ENCODE results near the gene ATP8B1.
"Not testable (repeated sequence)": the region's sequence is repeated elsewhere in the genome, so short reads cannot be mapped to it uniquely, and the experiment has no call there.

ATP8B1 gene

DNA sequence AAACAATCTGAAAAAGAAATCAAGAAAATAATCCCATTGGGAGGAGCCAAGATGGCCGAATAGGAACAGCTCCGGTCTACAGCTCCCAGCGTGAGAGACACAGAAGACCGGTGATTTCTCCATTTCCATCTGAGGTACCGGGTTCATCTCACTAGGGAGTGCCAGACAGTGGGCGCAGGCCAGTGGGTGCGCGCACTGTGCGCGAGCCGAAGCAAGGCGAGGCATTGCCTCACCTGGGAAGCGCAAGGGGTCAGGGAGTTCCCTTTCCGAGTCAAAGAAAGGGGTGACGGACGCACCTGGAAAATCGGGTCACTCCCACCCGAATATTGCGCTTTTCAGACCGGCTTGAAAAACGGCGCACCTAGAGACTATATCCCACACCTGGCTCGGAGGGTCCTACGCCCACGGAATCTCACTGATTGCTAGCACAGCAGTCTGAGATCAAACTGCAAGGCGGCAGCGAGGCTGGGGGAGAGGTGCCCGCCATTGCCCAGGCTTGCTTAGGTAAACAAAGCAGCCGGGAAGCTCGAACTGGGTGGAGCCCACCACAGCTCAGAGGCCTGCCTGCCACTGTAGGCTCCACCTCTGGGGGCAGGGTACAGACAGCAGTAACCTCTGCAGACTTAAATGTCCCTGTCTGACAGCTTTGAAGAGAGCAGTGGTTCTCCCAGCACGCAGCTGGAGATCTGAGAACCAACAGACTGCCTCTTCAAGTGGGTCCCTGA is 83.7 kb downstream of the ATP8B1 start:
- DNase-seq (ENCODE audit: low read depth) = not testable (repeated sequence)

DNA sequence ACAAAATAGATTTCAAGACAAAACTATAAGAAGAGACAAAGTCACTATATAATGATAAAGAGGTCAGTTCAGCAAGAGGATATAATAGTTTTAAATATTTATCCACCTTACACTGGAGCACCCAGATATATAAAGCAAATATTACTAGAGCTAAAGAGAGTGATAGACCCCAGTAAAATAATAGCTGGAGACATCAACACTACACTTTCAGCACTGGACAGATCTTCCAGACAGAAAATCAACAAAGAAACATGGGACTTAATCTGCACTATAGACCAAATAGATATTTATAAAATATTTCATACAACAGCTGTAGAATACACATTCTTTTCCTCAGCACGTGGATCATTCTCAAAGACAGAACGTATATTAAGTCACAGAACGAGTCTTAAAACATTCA is 86.6 kb downstream of the ATP8B1 start:
- no peak for DNase-seq (ENCODE audit: low read depth)

DNA sequence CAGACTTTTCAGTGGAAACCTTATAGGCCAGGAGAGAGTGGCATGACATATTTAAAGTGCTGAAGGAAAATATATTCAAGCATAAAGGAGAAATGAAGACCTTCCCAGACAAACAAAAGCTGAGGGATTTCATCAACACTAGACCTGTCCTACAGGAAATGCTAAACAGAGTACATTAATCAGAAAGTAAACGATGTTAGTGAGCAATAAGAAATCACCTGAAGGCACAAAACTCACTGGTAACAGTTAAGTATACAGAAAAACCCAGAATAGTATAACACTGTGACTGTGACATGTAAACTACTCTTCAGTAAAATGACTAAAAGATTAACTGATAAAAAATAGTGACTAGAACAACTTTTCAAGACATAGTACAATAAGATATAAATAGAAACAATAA is 87.4 kb downstream of the ATP8B1 start:
- DNase-seq (ENCODE audit: low read depth) = no peak

DNA sequence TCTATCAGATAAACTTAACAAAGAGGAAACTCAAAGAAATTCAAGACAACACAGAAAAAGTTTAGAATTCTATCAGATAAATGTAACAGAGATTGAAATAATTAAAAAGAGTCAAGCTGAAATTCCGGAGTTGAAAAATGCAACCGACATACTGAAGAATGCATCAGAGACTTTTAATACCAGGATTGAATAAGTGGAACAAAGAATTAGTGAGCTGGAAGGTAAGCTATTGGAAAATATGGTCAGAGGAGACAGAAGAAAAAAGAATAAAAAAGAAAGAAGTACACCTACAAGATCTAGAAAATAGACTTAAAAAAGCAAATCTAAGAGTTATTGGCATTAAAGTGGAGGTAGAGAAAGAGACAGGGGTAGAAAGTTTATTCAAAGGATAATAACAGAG is 88.0 kb downstream of the ATP8B1 start:
- DNase-seq (ENCODE audit: low read depth) = no peak

DNA sequence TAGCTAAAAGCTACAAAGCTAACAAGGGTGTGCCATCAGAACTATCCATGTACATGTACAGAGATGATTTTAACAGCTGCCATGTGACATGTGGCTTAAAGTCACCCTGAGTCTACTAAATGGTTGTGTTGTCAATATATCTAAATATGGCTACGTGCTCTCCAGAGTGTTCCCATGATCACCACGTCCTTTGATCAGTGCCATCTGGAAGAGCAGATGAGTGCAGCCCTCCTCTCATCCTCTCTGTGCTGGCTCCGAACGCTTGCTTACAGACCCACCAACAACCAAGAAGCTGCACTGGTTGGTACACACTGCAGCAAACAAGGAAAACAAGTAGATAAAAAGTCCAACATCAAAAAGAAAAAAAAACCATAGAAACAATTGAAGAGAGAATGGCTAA is 92.9 kb downstream of the ATP8B1 start:
- no peak for DNase-seq (ENCODE audit: low read depth)

DNA sequence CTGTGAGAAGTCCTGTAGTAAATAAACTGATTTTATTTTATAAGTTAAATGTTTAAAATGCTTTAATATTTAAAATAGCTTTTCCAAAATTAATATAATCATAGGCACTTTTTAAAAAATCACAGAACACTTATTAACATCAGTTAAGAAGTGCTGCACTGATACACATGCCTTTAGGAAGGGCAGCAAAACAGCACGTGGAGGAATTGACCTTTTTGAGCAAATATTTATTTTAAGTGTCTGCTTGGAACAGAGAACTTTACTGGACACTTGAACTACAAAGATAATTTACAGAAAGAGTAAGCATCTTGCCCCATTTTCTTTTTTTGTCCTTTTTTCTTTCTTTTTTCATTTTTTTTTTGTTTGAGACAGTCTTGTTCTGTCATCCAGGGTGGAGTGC is 93.8 kb downstream of the ATP8B1 start:
- no peak for DNase-seq (ENCODE audit: low read depth)

DNA sequence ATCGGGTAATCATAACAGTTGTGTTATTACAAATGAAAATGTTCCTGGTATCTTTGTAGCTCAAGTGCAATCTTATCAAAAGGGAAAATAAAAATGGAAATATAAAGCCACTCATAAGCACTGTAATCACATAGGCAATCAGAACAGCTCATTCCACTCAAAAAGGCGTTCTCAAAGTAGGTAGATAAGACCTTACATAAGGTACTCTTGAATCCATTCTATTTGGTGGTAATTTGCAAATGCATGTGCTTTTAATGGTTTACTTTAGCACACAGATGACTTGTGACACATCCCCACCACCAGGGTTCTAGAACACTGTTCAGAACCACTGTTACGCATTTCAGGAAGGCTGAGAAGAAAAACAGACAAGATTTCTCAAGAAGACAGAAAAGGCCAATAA is 94.8 kb downstream of the ATP8B1 start:
- DNase-seq (ENCODE audit: low read depth) = no peak

DNA sequence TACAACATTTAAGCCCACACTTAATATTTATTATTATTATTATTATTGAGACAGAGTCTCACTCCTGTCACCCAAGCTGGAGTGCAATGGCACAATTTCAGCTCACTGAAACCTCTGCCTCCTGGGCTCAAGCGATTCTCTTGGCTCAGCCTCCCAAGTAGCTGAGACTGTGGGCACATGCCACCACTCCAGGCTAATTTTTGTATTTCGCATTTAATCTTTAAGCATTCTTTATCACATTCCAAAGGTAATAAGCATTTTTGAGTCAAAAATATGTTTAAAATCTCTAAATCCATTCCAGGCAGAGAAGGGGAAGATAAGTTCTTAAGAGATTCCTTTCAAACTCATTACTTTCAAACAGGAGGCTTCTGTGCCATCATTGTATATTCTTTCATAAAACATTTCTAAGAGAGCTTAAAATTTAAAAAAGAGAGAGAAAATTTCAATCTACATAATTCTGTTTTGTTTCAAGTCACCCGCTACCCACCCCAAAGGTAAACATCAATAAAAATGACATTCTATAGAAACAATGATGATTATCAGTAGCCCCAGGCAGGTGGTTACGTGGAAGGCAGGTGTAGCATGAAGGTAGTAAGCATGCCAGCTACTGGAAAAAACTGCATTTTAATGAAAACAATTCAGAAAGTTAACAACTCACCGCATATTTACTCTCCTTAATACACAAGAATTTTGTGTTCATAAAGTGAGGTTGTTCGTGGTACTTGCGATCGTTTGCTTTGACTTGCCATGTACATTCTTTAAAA is 97.1 kb downstream of the ATP8B1 start:
- DNase-seq (ENCODE audit: low read depth) = no peak

DNA sequence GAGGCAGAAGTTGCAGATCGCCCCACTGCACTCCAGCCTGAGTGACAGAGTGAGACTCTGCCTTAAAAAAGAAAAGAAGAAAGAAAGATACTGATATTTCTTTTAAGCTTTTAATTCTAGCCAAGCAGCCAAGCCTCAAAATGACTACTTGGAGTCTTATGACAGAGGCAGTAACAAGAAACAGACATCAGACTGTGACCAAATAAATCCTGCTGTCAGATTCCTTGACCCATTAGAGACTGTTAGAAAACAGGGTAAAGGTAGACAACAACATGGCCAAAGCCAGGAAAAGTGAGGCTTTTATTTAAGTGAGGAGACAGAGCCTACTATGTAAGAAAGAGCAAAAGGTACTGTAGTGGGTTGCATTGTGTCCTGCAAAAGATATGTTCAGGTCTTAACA is 98.1 kb downstream of the ATP8B1 start:
- no peak for DNase-seq (ENCODE audit: low read depth)

DNA sequence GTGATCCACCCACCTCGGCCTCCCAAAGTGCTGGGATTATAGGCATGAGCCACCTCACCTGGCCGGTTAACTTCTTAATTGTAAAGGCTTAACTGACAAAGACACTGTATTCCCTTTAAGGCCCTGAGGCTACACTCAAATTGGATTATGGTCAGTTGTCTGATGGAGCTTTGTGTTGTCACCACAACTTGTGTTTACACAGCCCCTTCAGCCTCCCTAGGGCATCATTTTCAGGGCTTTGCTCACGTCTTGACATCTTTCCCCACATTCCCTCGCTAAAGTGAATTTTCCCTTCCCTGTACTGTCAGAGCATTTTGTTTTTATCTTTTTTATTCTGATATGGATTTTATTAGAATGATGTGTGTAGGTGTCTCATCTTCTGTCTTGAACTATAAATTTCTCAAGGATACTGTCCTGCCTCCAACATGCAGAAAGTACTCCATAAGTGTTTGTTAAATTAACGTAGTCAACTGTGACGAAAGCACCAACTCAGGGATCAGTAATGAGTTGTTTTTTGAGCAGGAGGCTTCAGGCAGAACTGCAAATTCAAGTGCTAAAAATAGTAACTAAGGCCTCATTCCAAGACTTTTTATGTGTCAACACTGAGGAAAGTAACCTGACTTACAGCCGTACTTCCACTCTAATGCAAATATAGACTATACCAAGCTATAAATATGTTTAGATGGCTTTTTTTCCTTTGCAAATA is 104.4 kb downstream of the ATP8B1 start:
- DNase-seq (ENCODE audit: low read depth) = no peak

DNA sequence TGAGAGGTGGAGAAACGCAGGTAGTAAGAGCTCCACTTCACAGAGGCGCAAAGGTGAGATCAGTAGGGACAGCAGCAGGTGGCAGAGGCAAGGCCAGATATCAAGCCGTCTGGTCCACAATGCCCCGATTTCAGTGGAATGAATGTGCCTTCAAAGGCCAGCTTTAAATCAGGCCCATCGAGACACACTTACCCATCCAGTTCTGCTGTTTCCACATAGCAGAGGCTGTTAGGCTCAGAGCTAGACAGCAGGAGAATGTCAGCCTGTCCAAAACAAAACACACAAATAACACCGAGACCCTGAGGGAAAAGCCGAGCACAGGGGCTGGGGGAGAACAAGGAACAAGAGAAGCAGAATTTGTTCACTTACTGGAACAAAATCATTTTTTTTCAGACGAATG is 105.7 kb downstream of the ATP8B1 start:
- no peak for DNase-seq (ENCODE audit: low read depth)

DNA sequence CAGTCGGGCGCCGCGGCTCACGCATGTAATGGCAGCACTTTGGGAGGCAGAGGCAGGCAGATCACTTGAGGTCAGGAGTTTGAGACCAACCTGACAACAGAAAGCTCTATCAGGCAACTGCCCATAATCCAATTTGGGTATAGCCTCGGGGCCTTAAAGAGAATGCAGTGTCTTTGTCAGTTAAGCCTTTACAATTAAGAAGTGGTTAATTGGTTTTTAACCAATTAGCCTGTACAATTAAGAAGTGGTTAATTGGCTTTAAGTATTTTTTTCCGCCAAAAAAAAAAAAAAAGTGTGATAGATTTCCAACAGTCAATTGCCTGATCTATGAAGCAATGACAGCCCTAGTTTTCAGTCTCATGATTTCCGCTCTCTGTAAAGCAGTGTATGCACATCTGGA is 106.8 kb downstream of the ATP8B1 start:
- DNase-seq (ENCODE audit: low read depth) = no peak

DNA sequence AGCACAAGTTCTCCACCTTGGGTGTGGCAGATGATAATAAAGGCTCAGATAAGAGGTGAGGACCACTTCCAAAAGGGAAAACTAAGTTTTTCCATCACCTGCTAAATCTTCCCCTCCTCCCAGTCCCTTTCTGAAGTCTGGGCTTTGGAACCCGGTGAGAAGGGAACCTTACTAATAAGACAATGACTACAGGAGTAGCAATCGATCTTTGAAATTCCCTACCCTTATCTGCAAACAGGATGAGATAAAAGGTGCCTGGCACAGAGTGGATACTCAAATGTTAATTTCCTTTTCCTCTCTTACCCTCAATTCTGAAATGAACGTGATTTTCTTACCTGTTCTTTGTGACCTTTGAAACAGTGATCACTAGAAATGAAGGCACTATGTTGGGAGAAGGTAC is 111.8 kb downstream of the ATP8B1 start:
- DNase-seq (ENCODE audit: low read depth) = no peak

DNA sequence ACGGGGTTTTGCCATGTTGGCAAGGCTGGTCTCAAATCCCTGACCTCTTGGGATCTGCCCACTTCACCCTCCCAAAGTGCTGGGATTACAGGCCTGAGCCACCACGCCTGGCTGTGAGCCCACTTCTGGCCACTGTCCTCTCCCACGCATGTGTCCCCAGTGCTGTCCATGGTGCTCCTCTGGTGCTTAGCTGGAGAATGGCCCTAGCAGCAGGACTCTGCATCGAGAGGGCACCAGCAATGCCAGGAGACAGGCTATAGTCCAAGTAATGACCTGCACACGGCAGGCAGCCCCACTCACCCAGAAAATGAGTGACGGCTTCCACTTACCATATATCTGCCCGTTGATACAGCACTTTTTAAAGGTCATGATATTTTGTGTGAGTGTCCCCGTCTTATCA is 115.1 kb downstream of the ATP8B1 start:
- no peak for DNase-seq (ENCODE audit: low read depth)

DNA sequence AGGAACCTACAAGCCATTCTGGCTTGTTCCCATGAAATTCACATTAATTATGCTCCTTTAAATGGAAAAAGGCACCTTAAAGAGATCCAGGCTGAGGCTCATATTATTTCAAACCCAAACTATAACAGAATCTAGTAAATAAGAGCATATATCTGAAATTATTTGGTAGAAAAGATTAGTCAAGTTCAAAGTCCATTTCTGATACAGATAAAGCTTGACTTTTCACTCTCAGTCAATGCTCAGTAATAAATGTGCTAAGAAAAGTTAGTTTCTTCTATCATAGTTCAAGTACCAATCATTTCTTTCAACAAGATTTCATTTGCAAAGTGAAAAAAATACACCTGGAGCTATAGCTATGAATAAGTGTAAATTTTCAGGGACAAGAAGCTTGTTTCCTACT is 119.6 kb downstream of the ATP8B1 start:
- no peak for DNase-seq (ENCODE audit: low read depth)

DNA sequence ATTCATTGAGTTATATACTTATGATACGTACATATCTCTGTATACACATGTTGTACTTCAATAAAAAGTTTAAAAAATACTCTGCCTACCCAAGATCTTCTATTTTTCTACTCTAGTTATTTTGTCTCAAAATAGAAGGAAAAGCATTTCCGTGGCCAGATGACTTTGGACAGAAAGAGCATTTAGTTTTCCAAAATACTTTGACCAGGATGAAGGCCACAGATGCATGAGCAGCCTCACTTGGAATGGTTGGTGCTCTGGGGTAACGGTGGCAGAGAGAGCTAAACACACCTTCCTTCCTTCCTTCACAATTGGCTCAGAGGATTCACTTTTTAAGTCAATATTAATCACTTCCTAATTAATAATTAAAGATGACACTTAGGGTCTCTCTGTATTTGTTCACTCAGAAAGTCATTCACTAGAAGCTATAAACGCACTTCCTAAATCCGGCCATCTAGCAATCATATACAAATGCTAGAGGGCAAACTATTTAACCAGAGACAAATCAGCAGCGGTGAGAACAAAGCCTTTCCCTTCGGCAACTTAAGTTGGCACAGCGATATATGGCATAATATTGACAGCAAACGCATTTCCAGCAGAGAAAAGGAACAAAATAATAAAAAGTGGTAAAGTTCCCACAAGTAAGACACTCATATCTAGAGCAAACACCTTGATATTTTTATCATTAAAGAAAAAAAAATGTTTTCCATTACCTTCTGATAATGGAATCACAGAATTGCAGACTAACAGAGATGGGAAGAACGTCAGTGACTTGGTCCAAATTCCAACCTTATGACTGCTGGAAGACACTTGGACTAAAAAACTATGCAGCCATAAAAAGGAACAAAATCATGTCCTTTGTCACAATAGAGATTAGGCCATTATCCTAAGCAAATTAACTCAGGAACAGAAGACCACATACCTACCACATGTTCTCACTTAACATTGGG is 125.6 kb downstream of the ATP8B1 start:
- DNase-seq (ENCODE audit: low read depth) = no peak

DNA sequence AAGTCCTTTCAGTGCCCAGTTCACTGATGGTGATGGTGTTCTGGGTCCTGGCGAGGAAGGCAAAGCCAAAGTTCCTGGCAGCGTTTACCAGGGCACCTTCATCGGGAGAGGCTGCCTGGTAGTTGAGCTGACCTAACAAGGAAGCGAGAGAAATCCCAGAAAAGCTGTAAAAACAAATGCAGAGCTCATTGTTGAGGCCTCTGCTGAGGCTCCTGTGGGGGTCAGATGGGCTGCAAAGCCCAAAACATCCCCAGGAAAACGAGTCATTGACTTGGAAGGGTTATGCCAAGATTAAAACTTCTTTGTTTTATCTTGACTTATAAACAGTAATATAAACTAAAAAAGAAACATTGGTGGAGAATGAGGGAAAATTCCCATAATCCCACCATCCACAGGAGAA is 128.2 kb downstream of the ATP8B1 start:
- no peak for DNase-seq (ENCODE audit: low read depth)

DNA sequence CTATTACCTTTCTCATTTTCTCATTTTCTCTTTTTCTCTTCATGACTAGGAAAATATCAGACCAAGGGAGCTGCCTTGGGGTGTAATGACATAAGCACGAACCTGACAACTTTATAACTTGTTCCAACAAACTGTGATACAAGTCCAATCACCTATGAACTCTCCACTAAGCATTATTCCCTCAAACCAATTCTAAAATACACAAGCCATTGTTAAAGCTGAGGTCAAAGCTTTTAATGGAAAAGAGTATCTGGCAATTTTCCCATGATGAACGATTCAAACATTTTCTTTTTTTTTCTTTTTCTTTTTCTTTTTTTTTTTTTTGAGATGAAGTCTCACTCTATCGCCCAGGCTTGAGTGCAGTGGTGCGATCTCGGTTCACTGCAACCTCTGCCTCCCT is 133.1 kb downstream of the ATP8B1 start:
- no peak for DNase-seq (ENCODE audit: low read depth)

DNA sequence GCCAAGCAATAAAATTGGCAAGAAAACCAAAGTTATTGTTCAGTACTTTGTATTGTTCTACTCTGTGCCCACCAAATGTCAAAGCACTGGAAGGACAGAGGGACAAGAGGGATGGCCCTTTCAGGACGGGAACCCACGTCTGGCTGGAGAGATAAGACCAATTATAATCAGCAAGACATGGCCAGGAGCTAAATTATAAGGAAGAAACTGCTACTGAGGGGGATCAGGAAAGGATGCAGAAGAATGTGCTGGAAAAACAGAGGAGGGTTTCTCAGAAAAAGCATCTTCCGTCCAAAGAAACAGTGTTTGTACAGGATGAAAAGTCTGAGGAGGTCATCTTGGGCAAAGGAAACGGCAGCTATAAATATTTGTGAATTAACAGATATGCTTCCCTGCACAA is 135.1 kb downstream of the ATP8B1 start:
- no peak for DNase-seq (ENCODE audit: low read depth)

DNA sequence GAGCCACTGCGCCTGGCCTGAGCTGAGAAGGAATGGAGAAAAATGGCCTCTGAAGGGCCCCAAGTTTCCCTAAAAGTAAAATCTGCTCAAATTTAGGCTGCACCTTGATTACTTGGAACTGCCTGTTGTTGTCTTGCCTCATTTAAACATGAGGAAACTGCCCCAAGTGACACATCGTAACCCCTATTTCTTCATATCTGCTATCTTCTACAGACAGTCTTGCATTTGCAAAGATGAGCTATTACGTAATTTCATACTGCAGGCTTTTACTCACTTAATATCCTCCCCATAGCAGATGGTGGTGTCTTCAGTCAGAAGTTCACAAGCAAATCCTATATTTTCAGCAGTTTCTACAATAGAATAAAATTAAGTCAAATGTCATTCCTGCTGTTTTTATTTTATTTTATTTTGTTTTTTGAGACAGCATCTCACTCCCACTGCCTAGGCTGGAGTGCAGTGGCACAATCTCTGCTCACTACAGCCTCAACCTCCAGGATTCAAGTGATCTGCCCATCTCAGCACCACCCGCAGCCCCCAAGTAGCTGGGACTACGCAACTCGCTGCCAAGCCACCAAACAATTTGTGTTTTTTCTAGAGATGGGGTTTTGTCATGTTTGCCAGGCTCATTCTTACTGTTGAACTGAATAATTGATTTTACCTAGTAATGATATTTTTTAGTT is 136.2 kb downstream of the ATP8B1 start:
- no peak for DNase-seq (ENCODE audit: low read depth)

DNA sequence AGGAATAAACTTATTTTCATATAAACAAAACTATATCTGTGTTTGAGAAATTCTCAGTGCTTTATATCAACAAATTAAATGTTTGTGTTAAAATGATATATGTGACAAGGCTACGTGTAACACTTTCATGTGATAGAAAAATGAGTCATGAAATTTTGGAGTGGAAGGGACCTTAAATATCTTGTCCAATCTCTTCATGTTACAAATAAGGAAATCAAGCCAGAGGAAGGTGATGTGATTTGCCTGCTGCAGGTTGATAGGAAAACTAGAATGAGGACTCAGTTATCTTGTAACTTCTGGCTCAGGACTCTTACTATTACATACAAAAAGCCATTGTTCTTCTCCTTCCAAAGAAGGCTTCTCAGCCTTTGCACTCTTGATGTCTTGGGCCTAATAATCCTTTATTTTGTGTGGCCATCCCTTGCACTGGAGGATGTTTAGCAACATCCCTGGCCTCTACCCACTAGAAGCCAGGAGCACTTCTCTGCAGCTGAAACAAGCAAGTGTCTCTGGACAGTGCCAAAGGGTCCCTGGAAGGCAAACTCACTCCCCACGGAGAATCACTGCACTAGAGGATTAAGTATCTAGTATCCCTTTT is 138.4 kb downstream of the ATP8B1 start:
- no peak for DNase-seq (ENCODE audit: low read depth)

Data from stimulated activated CD4-positive, alpha-beta T cell treated with anti-CD3 and anti-CD28 coated beads, Interleukin-2, amount 100 ng/mL, for 4 hours (primary cell).